ENCODE results near the gene SLC35C1. TPM values are rescaled to one million over a fixed set of nuclear protein-coding genes. Genes with fewer than 3 reads are reported as not detected.

SLC35C1 gene
- total RNA-seq (ENCODE audit: low replicate concordance), result 2.7 and 6.2 TPM in 2 replicates

- TF ChIP-seq, protein P1, sequence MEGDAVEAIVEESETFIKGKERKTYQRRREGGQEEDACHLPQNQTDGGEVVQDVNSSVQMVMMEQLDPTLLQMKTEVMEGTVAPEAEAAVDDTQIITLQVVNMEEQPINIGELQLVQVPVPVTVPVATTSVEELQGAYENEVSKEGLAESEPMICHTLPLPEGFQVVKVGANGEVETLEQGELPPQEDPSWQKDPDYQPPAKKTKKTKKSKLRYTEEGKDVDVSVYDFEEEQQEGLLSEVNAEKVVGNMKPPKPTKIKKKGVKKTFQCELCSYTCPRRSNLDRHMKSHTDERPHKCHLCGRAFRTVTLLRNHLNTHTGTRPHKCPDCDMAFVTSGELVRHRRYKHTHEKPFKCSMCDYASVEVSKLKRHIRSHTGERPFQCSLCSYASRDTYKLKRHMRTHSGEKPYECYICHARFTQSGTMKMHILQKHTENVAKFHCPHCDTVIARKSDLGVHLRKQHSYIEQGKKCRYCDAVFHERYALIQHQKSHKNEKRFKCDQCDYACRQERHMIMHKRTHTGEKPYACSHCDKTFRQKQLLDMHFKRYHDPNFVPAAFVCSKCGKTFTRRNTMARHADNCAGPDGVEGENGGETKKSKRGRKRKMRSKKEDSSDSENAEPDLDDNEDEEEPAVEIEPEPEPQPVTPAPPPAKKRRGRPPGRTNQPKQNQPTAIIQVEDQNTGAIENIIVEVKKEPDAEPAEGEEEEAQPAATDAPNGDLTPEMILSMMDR (IDR thresholded peaks at IDR 0.05; ENCODE audit: insufficient read depth, low read length), result peak; percentile 0
- H3K4me3 ChIP-seq (ENCODE audit: low read depth, low read length), result peak within 1 kb of the TSS; percentile 93
- DNase-seq (ENCODE audit: low read depth), result peak; percentile 89
Observed at GRCh38 chr11:45804761-45805304, at the start of gene SLC35C1. SLC35C1 (plus strand) TSS chr11:45805149; CDS start chr11:45805802, 653 bp downstream.

DNA sequence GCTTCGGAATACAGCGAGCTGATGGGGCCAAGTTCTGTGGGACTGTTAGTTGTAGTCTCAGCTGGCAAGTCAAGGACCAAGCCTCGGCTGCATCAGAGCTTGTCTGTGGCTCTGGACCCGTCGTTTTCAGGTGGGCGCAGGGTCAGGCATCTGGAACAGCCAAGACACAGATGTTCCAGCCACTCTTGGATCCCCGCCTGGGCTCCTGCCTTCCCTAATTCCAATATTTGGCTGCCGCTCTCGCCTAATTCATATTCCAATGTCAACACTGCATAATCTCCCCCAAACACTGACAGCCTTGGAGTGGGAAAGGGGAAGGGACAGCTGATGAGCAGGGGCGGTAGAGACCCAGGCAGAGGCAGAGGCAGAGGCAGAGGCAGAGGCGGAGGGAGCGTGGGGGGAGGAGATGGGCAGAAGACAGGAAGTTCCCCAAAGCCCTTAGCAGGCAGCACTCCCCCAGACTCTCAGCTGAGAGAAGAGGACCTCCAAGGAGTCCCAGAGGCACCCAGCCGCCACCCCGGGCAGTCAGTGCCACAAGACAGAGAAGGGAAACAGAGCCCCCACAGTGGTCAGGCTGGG lies 49.6 kb upstream of the SLC35C1 start:
- no peak overlapping the region for H3K4me3 ChIP-seq (ENCODE audit: low read depth, low read length)
- TF ChIP-seq, protein P1 (IDR thresholded peaks at IDR 0.05; ENCODE audit: insufficient read depth, low read length), result no peak
- DNase-seq (ENCODE audit: low read depth), result no peak

GRCh38 chr11:45756384-45757010 lies 48.5 kb upstream of the SLC35C1 start:
- DNase-seq (ENCODE audit: low read depth), result no peak
- TF ChIP-seq, protein P1 (IDR thresholded peaks at IDR 0.05; ENCODE audit: insufficient read depth, low read length), result no peak

GRCh38 chr11:45757672-45758071 lies 47.3 kb upstream of the SLC35C1 start:
- H3K4me3 ChIP-seq (ENCODE audit: low read depth, low read length), result no peak overlapping the region
- DNase-seq (ENCODE audit: low read depth), result no peak
- TF ChIP-seq, protein P1 (IDR thresholded peaks at IDR 0.05; ENCODE audit: insufficient read depth, low read length), result no peak

More at GRCh38 chr11:45756384-45757010, 48.5 kb upstream of the SLC35C1 start:
- H3K4me3 ChIP-seq (ENCODE audit: low read depth, low read length), result no peak overlapping the region

GRCh38 chr11:45761659-45762058 lies 43.3 kb upstream of the SLC35C1 start:
- H3K4me3 ChIP-seq (ENCODE audit: low read depth, low read length), result no peak overlapping the region
- TF ChIP-seq, protein P1 (IDR thresholded peaks at IDR 0.05; ENCODE audit: insufficient read depth, low read length), result no peak
- DNase-seq (ENCODE audit: low read depth), result no peak

- DNase-seq (ENCODE audit: low read depth), result no peak
Observed at GRCh38 chr11:45765107-45765668, 39.8 kb upstream of the SLC35C1 start.

More at GRCh38 chr11:45765107-45765668, 39.8 kb upstream of the SLC35C1 start:
- TF ChIP-seq, protein P1 (IDR thresholded peaks at IDR 0.05; ENCODE audit: insufficient read depth, low read length), result no peak
- H3K4me3 ChIP-seq (ENCODE audit: low read depth, low read length), result no peak overlapping the region
